Mesenchymal stem cell (in vitro differentiated cells and primary cell): ENCODE measurements around the gene SRL.

Experiments
- DNase-seq: peaks from one replicate; pipeline ENCODE4 v3.0.0-alpha.2; 2013
- H2AFZ ChIP-seq: one replicate; pipeline ENCODE4 v1.6.1; 2013; ENCODE audit warnings: low read depth, mild to moderate bottlenecking, control low read depth, inconsistent platforms, low read length, moderate library complexity
- H2AK5ac ChIP-seq: 2 replicates; pipeline ENCODE4 v1.6.1; 2013; ENCODE audit warnings: low read length, moderate library complexity, mild to moderate bottlenecking, inconsistent platforms; ENCODE audit not compliant: severe bottlenecking
- H2BK120ac ChIP-seq: one replicate; pipeline ENCODE4 v1.6.1; 2013; ENCODE audit warnings: low read depth, mild to moderate bottlenecking, inconsistent platforms, low read length, moderate library complexity
- H2BK12ac ChIP-seq, 2 experiments: one replicate each; pipeline ENCODE4 v1.6.1; 2013; ENCODE audit warnings: inconsistent platforms in 2 of 2, low read length in 2 of 2, mild to moderate bottlenecking in 2 of 2, moderate library complexity in 2 of 2, control low read depth in 1 of 2
- H2BK15ac ChIP-seq: one replicate; pipeline ENCODE4 v1.6.1; 2013; ENCODE audit warnings: mild to moderate bottlenecking, low read depth, inconsistent platforms; ENCODE audit not compliant: poor library complexity, severe bottlenecking
- H2BK5ac ChIP-seq: 2 replicates; pipeline ENCODE4 v1.6.1; 2013; ENCODE audit warnings: low read depth, mild to moderate bottlenecking, low read length, control low read depth, inconsistent platforms; ENCODE audit not compliant: poor library complexity, severe bottlenecking
- H3K14ac ChIP-seq, 2 experiments: one replicate each; pipeline ENCODE4 v1.6.1; 2013; ENCODE audit warnings: inconsistent platforms in 2 of 2, low read length in 2 of 2, control low read depth in 1 of 2, mild to moderate bottlenecking in 1 of 2, moderate library complexity in 1 of 2
- H3K18ac ChIP-seq, 2 experiments: one replicate each; pipeline ENCODE4 v1.6.1; 2013; ENCODE audit warnings: inconsistent platforms in 2 of 2, low read length in 2 of 2, control low read depth in 1 of 2, low read depth in 1 of 2, mild to moderate bottlenecking in 1 of 2
- H3K23ac ChIP-seq, 2 experiments: one replicate each; pipeline ENCODE4 v1.6.1; 2013; ENCODE audit warnings: inconsistent platforms in 2 of 2, low read length in 2 of 2, mild to moderate bottlenecking in 2 of 2, moderate library complexity in 2 of 2, control low read depth in 1 of 2
- H3K27ac ChIP-seq: 2 replicates; pipeline ENCODE4 v1.5.1; 2013; ENCODE audit warnings: mild to moderate bottlenecking, moderate library complexity, low read length, control low read depth, inconsistent platforms; ENCODE audit not compliant: poor library complexity, severe bottlenecking
- H3K27me3 ChIP-seq, 2 experiments: 2 replicates each; pipeline versions ENCODE4 v1.6.1 to v1.7.0; 2013; ENCODE audit warnings: low read length in 2 of 2, mild to moderate bottlenecking in 2 of 2, moderate library complexity in 2 of 2, control low read depth in 1 of 2, inconsistent platforms in 1 of 2; ENCODE audit not compliant: control insufficient read depth in 1 of 2, insufficient read depth in 1 of 2
- H3K36me3 ChIP-seq, 2 experiments: 2 replicates each; pipeline versions ENCODE4 v1.6.1 to v1.7.0; 2013; ENCODE audit warnings: low read length in 2 of 2, control low read depth in 1 of 2, inconsistent platforms in 1 of 2, low read depth in 1 of 2, mild to moderate bottlenecking in 1 of 2; ENCODE audit not compliant: insufficient read depth in 2 of 2, control insufficient read depth in 1 of 2
- H3K4ac ChIP-seq, 2 experiments: one replicate each; pipeline ENCODE4 v1.6.1; 2013; ENCODE audit warnings: inconsistent platforms in 2 of 2, low read length in 2 of 2, mild to moderate bottlenecking in 2 of 2, moderate library complexity in 2 of 2, control low read depth in 1 of 2, low read depth in 1 of 2
- H3K4me1 ChIP-seq: 2 replicates; pipeline ENCODE4 v1.6.1; 2013; ENCODE audit warnings: low read depth, low read length, control low read depth; ENCODE audit not compliant: control insufficient read depth, insufficient read depth
- H3K4me2 ChIP-seq: 2 replicates; pipeline ENCODE4 v1.6.1; 2013; ENCODE audit warnings: low read length, mild to moderate bottlenecking, inconsistent platforms; ENCODE audit not compliant: poor library complexity, severe bottlenecking
- H3K4me3 ChIP-seq, 2 experiments: 2 replicates each; pipeline versions ENCODE4 v1.5.1 to v1.7.0; 2013; ENCODE audit warnings: low read length in 2 of 2, mild to moderate bottlenecking in 2 of 2, control low read depth in 1 of 2, low read depth in 1 of 2; ENCODE audit not compliant: insufficient read depth in 1 of 2
- H3K79me1 ChIP-seq: replicated peaks from 2 replicates; pipeline ENCODE4 v1.6.1; 2013; ENCODE audit warnings: mild to moderate bottlenecking, control low read depth, low read length, inconsistent platforms; ENCODE audit not compliant: poor library complexity, severe bottlenecking
- H3K9ac ChIP-seq: 2 replicates; pipeline ENCODE4 v1.7.0; 2013; ENCODE audit warnings: mild to moderate bottlenecking, low read length, moderate library complexity
- H3K9me3 ChIP-seq: 2 replicates; pipeline ENCODE4 v1.7.0; 2013; ENCODE audit warnings: mild to moderate bottlenecking, low read length; ENCODE audit not compliant: control insufficient read depth
- H4K8ac ChIP-seq: one replicate; pipeline ENCODE4 v1.6.1; 2013; ENCODE audit warnings: inconsistent platforms, mild to moderate bottlenecking, low read length, moderate library complexity
- H4K91ac ChIP-seq: one replicate; pipeline ENCODE4 v1.6.1; 2013; ENCODE audit warnings: mild to moderate bottlenecking, low read length, inconsistent platforms
- WGBS: methylation state at CpG from one replicate; pipeline ENCODE4 v1.1.7; 2013; ENCODE audit warnings: mixed read lengths; 5-methylcytosine and 5-hydroxymethylcytosine counted together

The SRL gene

GRCh38 chr16:4178468-4179010, 63.3 kb downstream of the SRL start:
- no peak overlapping the region for H3K4ac ChIP-seq
- H3K23ac ChIP-seq, result no peak overlapping the region
- H3K9ac ChIP-seq, result no peak overlapping the region
- no peak overlapping the region for H4K91ac ChIP-seq
- H4K8ac ChIP-seq, result no peak overlapping the region
- H3K27me3 ChIP-seq, result no peaks in the 10 kb centered on the region
- H3K36me3 ChIP-seq, result no peaks in the 10 kb centered on the region
- H2AK5ac ChIP-seq, result no peak overlapping the region
- H2BK5ac ChIP-seq, result no peak overlapping the region
- no peak overlapping the region for H3K4me3 ChIP-seq
- DNase-seq, result no peak
- H3K79me1 ChIP-seq, result no peaks in the 10 kb centered on the region
- no peak overlapping the region for H2BK12ac ChIP-seq
- H3K27ac ChIP-seq, result no peak overlapping the region
- H2AFZ ChIP-seq, result no peak overlapping the region
- 95% methylated on average over 9 of the region's 9 CpGs for WGBS
- H3K4me1 ChIP-seq, result peaks cover 8% of the 10 kb centered on the region
- H3K4me2 ChIP-seq, result no peak overlapping the region
- no peak overlapping the region for H3K14ac ChIP-seq
- H2BK120ac ChIP-seq, result no peak overlapping the region
- H3K9me3 ChIP-seq, result no peaks in the 10 kb centered on the region
- no peak overlapping the region for H3K18ac ChIP-seq
- H2BK15ac ChIP-seq, result no peak overlapping the region

GRCh38 chr16:4176906-4177417, 64.9 kb downstream of the SRL start:
- Histone ChIP-seq H2BK12ac (no peak overlapping the region), H3K27ac (no peak overlapping the region), H2AK5ac (no peak overlapping the region)

DNA sequence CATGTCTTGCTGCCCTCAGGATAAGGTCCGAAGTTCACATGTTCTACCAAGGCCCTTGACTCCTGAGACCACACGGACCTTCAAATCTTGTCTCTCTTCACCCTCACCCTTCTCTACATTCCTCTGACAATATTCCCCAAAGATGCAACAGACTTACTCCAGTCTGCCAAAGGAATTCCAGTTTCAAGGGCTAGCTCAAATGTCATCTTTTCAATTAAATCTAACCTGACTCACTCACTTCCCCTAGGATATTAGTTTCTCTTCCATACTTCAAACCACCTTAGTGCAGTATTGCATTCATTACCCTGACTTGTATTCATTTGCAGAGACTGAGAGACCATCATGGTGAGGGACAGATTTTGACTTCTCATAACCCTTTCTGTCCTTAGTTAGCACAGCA, 66.0 kb downstream of the SRL start:
- Histone ChIP-seq H3K14ac (no peak overlapping the region), H3K4ac (no peak overlapping the region), H2AK5ac (no peak overlapping the region), H2BK120ac (no peak overlapping the region), H3K23ac (no peak overlapping the region), H3K4me2 (no peak overlapping the region), H3K36me3 (no peaks in the 10 kb centered on the region), H3K79me1 (no peaks in the 10 kb centered on the region), H4K91ac (no peak overlapping the region), H3K18ac (no peak overlapping the region), H3K27ac (no peak overlapping the region), H3K9ac (no peak overlapping the region), H3K27me3 (no peaks in the 10 kb centered on the region), H2BK12ac (no peak overlapping the region), H2BK15ac (no peak overlapping the region), H4K8ac (no peak overlapping the region), H3K4me1 (peaks cover 7% of the 10 kb centered on the region), H2BK5ac (no peak overlapping the region), H2AFZ (no peak overlapping the region), H3K4me3 (no peak overlapping the region), H3K9me3 (no peaks in the 10 kb centered on the region)
- DNase-seq, result no peak
- 96% methylated on average over 2 of the region's 2 CpGs for WGBS

More at GRCh38 chr16:4176906-4177417, 64.9 kb downstream of the SRL start:
- Histone ChIP-seq H3K14ac (no peak overlapping the region), H4K91ac (no peak overlapping the region), H4K8ac (no peak overlapping the region), H3K36me3 (no peaks in the 10 kb centered on the region), H2AFZ (no peak overlapping the region), H3K4me3 (no peak overlapping the region), H2BK120ac (no peak overlapping the region), H2BK5ac (no peak overlapping the region), H3K4ac (no peak overlapping the region), H3K18ac (no peak overlapping the region), H3K9me3 (no peaks in the 10 kb centered on the region), H3K27me3 (no peaks in the 10 kb centered on the region), H3K4me1 (peaks cover 7% of the 10 kb centered on the region), H3K23ac (no peak overlapping the region), H3K9ac (no peak overlapping the region), H3K79me1 (no peaks in the 10 kb centered on the region), H2BK15ac (no peak overlapping the region), H3K4me2 (no peak overlapping the region)
- 44% methylated on average over 5 of the region's 5 CpGs for WGBS
- DNase-seq, result peak; percentile 49

GRCh38 chr16:4172070-4172469, 69.8 kb downstream of the SRL start:
- no peak overlapping the region for H2BK120ac ChIP-seq
- H3K4me3 ChIP-seq, result no peak overlapping the region
- WGBS, result 73% methylated on average over 2 of the region's 3 CpGs
- no peak overlapping the region for H2BK15ac ChIP-seq
- no peaks in the 10 kb centered on the region for H3K79me1 ChIP-seq
- no peak overlapping the region for H3K4ac ChIP-seq
- DNase-seq, result peak; percentile 54
- H2AK5ac ChIP-seq, result no peak overlapping the region
- no peak overlapping the region for H2BK12ac ChIP-seq
- no peak overlapping the region for H3K27ac ChIP-seq
- peak overlapping the region; percentile 13 for H3K9ac ChIP-seq
- H3K4me2 ChIP-seq, result no peak overlapping the region
- no peak overlapping the region for H2BK5ac ChIP-seq
- no peak overlapping the region for H4K8ac ChIP-seq
- no peak overlapping the region for H2AFZ ChIP-seq
- H3K9me3 ChIP-seq, result no peaks in the 10 kb centered on the region
- H4K91ac ChIP-seq, result no peak overlapping the region
- H3K23ac ChIP-seq, result no peak overlapping the region
- H3K14ac ChIP-seq, result no peak overlapping the region
- H3K18ac ChIP-seq, result no peak overlapping the region
- no peaks in the 10 kb centered on the region for H3K36me3 ChIP-seq
- H3K4me1 ChIP-seq, result peaks cover 5% of the 10 kb centered on the region
- no peaks in the 10 kb centered on the region for H3K27me3 ChIP-seq
